Stimulated activated naive CD4-positive, alpha-beta T cell (primary cell): ENCODE measurements around the gene LTBP1.

Source experiments
- DNase-seq, 6 experiments: peaks; one replicate each; lab custom pipeline; 2025; lab: John Stamatoyannopoulos, UW

Gene LTBP1

DNA sequence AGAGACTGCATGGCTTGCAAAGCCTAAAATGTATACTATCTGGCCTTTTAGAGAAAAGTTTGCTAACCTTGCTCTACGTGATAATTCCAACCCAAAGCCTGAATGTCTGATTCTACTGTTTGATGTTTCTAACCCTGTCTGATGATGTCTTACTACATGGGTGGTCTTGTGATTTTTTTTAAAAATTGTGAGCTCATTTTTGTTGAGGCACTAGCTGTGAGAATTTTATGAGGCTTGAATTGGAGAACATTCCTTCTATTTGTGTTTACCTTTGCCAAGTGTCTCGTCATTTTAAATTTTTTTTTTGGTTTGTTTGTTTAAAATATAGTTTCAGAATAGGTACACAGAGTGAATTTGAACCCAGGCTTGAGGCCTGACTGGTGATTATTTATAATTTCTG, 15.2 kb upstream of the LTBP1 start:
- no peak for DNase-seq

- DNase-seq, result no peak
Measured at GRCh38 chr2:32931945-32932709, 14.6 kb upstream of the LTBP1 start.

DNA sequence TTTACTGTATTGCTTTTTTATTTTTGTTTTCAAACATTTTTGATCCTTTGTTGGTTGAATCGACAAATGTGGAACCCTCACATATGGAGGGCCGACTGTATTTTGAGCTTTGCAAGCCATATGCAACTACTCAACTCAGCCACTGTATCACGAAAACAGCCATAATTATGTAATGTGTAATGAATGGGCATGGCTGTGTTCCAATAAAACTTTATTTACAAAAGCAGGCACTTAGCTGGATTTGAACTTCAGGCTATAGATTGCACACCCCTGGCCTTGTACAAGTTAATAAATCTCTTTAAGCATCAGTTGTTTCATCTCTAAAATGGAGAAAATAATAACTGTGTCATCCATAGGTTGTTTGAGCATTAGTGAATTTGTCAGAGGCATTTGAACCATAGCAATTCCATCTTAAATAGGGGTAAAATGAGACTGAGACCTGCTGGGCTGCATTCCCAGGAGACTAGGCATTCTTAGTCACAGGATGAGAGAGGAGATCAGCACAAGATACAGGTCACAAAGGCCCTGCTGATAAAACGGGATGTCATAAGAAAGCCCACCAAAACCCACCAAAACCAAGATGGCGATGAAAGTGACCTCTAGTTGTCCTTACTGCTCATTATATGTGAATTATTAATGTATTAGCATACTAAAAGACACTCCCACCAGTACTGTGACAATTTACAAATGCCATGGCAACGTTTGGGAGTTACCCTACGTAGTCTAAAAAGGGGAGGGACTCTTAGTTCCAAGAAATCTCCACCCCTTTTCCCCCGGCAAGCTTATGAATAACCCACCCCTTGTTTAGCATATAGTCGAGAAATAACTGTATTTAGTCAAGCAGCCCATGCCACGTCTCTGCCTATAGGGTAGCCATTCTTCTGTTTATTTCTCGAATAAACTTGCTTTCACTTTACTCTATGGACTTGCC, 13.7 kb upstream of the LTBP1 start:
- DNase-seq, result no peak

DNA sequence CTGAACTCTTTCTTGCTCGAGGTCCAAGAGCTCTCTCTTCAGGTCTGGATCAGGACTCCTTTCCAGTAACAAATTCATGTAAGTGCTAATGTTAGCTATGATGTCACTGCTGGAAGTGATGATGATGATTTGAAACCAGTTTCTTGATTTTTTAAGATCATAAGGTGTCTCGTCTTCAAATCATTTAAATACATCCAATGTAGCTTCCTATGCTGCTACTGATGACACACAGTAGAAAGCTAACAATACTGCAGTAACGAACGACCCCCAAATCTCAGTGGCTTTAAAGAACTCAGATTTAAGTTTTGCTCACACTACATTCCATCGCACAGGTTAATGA, 13.0 kb upstream of the LTBP1 start:
- no peak for DNase-seq

- DNase-seq, result no peak
Measured at GRCh38 chr2:32937602-32938448, 8.9 kb upstream of the LTBP1 start.

DNA sequence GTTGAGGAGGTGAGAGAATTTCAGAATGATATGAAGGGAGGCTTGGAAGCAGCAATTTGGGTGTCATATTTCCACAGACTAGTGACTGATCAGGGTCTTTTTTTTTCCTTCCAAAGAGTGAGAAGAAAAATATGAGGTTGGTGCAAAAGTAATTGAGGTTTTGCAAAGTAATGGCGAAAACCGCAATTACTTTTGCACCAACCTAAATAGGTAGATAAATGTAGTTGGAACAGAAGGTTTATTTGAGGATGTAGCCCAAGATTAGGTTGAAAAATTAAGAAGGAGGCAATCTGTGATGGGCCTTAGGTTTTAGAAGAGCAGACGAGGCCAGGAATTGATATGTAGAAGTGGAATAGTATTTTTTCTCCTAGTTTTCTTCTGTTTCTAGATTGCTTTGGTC, 7.8 kb upstream of the LTBP1 start:
- no peak for DNase-seq

DNA sequence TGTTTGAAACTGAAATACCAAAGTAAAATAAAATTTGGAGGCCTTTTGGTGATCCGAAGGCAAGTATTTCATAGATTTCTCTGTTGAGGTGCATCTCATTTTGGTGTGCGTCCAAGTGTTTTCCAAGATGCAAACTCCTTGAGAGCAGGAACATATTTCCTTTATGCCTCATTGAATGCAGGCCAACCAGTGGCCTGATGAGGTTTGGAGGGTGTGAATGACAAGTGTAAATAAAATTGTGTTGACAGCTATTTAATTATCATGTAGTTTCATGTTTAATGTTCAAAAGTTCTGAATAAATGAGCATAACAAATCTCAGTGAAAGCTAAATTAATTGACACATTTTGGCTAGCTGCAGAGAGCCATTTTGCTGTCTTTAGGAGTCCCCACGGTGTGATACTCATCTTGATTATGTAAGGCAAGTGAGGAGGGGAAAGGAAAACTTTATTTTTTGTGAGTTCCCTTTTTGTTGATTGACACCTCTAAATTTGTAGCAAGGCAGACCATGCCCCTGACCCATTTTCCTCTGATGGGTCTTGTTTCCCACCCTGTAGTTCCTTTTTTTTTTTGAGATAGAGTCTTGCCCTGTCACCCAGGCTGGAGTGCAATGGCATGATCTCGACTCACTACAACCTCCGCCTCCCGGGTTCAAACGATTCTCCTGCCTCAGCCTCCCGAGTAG, 6.3 kb upstream of the LTBP1 start:
- no peak for DNase-seq

DNA sequence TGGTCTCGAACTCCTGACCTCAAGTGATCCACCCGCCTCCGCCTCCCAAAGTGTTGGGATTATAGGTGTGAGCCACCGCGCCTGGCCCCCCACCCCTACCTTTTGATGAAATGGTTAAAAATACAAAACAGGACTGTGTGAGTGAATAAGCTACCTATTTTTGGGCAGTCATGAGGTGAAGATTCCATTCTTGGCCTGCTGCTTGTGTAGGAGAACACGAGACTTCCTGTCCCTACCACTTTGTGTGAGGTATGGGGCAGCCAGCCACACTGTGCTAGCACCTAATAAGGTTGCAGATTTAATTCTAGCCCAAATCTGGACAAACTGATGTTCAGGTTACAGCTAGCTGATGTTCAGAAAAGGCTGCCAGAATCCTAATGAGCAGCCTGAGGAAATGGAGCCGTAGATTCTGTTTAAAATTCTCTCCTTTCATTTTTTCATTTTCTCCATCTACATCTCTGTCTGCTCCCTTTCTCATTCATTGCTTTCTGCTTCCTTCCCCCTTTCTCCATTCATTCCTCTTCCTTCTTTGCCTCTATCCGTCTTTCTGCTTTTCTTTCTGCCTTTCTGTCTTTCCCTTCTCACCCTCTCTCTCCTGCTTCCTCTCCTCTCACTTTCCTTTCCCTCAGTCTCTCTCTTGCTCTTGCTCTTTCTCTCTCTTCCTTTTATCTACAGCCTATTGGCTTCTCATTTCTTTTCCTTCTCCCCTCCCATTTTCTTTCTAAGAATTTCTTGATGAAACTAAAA, 4.6 kb upstream of the LTBP1 start:
- DNase-seq, result no peak

- DNase-seq, result no peak
Measured at GRCh38 chr2:32942793-32943485, 3.8 kb upstream of the LTBP1 start.

- no peak for DNase-seq
Measured at GRCh38 chr2:32945286-32945685, 1.5 kb upstream of the LTBP1 start.

DNA sequence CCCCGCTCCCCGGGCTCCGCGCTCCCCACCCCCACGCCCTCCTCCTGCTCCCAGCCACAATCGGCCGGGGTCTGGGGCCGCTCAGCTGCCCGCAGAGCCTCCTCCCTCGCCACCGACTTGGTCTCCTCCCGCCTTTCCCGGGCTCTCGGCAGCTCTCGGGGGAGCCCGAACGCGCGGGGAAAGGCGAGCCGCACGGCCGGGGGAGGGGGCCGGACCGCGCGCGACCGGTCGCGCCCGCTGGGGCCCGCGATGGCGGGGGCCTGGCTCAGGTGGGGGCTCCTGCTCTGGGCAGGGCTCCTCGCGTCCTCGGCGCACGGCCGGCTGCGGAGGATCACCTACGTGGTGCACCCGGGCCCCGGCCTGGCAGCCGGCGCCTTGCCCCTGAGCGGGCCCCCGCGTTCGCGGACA, 327 bp downstream of the LTBP1 start:
- no peak for DNase-seq

- peak in 2 of 6 experiments; percentile 1 to 11 for DNase-seq
Measured at GRCh38 chr2:32947484-32948143, 861 bp downstream of the LTBP1 start.

- DNase-seq, result no peak
Measured at GRCh38 chr2:32948266-32948665, 1.5 kb downstream of the LTBP1 start.

DNA sequence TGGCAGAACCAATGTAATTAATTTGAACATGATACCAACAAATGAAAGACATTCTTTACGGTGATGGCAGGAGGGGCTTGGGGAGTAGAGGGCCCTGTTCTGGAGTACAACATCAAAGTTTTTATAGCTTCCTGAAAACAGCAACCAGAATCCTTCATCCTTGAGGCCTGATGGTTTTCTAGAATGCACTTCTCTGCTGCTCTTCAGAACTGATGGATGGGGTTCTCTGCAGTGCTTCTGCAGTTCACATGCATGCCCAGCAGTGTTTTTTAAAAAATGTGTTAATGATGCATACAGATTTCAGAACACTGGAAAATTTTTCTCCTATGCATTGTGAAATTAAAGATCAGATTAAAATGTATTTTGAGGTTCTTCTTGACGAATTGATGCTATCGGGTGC, 2.5 kb downstream of the LTBP1 start:
- DNase-seq, result no peak

- no peak for DNase-seq
Measured at GRCh38 chr2:32951672-32952071, 4.9 kb downstream of the LTBP1 start.

- DNase-seq, result no peak
Measured at GRCh38 chr2:32952761-32953476, 6.2 kb downstream of the LTBP1 start.

- DNase-seq, result no peak
Measured at GRCh38 chr2:32954206-32954605, 7.5 kb downstream of the LTBP1 start.

GRCh38 chr2:32958821-32959220, 12.1 kb downstream of the LTBP1 start:
- no peak for DNase-seq

DNA sequence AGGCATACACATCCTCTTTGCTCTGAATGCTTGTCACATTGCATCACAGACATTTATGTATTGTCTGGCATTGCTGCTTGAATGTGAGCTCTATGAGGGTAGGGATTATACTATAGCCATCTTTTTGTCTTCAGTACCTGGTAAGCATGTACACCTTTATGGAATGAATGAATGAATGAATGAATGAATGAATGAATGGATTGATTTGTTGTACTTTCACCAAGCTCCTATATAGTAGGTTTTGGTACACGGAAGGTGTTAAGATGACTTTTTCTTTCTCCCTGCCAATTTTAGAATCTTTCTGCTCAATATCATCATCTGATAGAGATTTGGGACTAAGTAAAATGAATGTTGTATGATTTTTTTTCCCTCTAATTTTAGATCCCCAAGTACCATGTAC, 13.5 kb downstream of the LTBP1 start:
- DNase-seq, result no peak
